ENCODE data around the gene ITM2B.
A peak's percentile ranks its signal among the peaks of the same experiment; 100 is the strongest.

Gene ITM2B

DNA sequence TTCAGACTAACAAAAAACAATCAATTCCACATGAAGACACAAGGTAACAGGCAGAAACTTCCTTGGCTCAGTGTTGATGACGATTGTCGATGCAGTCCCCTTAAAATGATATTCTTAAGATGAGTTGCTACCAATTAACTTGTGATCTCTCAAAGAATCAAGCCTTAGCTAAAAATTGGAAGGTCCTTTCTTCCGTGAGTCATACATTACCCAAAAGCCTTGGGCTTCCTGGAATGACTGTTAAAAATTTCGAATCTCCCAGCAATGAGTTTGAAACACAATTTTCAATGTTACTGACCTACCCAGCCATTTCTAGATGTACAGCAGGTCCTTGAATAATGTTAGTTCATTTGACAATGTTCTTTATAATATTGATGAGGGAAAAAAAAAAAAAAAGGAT lies 42.5 kb downstream of the ITM2B start:
- DNase-seq (ENCODE audit: low read depth in 1 of 2, low spot score in 1 of 2), result no peak
- in situ Hi-C loops (cut with HindIII; ENCODE audit: low pct_unique_long_range_greater_than_20kb, low sequenced_read_pairs), result no loop called here
- no peak for TF ChIP-seq JUND (IDR thresholded peaks at IDR 0.05; ENCODE audit: low read depth)

DNA sequence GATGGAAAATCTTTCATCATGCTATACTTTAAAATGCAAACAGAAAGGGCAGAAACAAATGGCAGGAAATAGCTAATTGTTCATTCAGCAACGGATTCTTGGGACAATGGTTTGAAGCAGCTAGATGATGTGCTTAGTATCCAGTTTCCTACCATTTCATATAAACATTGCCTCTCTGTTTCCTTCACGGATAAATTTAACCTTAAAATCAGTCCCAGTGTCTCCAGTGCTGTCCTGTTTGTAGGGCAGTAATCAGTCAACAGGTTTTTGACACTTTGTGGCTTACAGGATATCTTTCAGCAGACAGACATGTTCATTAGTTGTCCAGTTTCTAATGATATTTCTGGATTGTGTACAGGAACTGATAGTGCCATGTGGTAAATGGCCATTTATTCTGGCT lies 45.8 kb downstream of the ITM2B start:
- no peak for TF ChIP-seq JUND (IDR thresholded peaks at IDR 0.05; ENCODE audit: low read depth)

DNA sequence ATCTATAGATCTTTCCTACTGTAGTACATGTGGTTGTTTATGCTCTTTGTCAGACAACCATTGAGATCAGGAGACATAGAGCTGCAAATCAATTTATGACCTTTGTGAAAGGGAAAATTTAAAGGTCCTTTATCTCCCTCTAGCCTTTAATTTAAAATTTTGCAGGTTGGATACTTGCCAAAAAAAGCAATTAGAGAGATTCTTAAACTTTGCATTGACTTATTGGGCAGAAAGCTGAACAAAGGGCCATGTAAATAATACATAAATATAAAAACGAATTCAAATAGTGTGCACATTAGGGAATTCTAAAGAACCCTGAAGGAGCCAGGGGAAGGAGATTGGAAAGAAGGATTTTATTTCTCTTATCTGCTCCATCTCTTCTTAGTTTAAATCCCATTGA lies 48.5 kb downstream of the ITM2B start:
- no peak for DNase-seq (ENCODE audit: low read depth in 1 of 2, low spot score in 1 of 2)
- in situ Hi-C loops (cut with HindIII; ENCODE audit: low pct_unique_long_range_greater_than_20kb, low sequenced_read_pairs), result no loop called here
- TF ChIP-seq JUND (IDR thresholded peaks at IDR 0.05; ENCODE audit: low read depth), result no peak

More for the DNA sequence above, 45.8 kb downstream of the ITM2B start:
- no peak for DNase-seq (ENCODE audit: low read depth in 1 of 2, low spot score in 1 of 2)
- in situ Hi-C loops (cut with HindIII; ENCODE audit: low pct_unique_long_range_greater_than_20kb, low sequenced_read_pairs), result no loop called here

DNA sequence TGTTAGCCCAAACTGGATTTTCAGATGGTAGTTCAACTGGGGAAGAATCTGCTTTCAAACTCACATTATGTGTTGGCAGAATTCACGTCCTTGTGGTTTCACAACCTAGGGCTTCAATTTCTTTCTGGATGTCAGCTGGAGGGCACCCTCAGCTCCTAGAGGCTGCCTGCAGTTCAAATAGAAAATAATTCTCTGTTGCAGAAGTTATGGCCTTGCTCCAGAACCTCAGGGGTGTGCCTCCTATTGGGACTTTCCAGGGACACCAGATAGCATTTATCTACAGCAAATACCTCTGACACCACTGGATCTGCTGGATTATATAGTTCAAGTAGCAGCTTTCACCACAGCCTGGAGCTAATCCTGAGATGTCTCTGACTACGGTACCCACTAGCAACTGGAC lies 58.7 kb downstream of the ITM2B start:
- no peak for DNase-seq (ENCODE audit: low read depth in 1 of 2, low spot score in 1 of 2)
- no peak for TF ChIP-seq JUND (IDR thresholded peaks at IDR 0.05; ENCODE audit: low read depth)
- in situ Hi-C loops (cut with HindIII; ENCODE audit: low pct_unique_long_range_greater_than_20kb, low sequenced_read_pairs), result no loop called here

DNA sequence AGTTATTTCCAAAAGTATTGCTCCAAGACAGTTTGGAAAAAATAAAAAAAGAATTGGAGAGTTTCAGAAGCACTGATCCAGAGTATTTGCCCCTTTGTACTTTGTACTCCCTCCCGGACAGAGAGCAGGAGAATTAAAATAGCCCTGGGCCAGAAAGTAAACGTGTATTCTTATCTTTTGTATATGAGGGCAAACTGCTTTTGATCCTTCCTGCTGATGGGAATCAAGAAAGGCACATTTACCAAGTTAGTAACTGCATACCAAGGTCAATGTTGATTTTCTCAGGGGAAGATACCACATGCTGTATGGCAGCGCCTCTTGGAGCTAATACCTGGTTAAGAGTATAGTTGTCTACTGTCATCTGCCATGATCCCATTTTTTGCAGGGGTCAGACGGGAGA lies 59.6 kb downstream of the ITM2B start:
- no peak for DNase-seq (ENCODE audit: low read depth in 1 of 2, low spot score in 1 of 2)
- no peak for TF ChIP-seq JUND (IDR thresholded peaks at IDR 0.05; ENCODE audit: low read depth)
- in situ Hi-C loops (cut with HindIII; ENCODE audit: low pct_unique_long_range_greater_than_20kb, low sequenced_read_pairs), result no loop called here

DNA sequence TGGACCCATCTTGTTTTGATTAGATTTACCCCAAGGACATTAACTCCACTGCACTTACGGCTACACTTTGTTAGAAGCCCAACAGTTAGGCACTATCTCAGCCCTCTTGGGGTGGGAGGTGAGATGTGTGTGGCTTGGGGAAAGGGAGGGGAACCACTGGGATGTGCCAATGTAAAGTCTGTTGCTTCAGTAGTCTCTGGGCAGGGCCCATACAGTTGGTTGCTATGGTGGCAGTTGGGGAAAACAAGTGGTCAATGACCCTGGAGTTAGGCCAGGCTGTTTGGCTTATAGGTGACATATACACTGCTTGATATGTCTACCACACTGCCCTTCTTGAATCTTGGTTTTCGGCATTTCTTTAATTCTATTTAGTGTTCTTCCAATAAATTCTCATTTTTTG lies 61.6 kb downstream of the ITM2B start:
- in situ Hi-C loops (cut with HindIII; ENCODE audit: low pct_unique_long_range_greater_than_20kb, low sequenced_read_pairs), result no loop called here

DNA sequence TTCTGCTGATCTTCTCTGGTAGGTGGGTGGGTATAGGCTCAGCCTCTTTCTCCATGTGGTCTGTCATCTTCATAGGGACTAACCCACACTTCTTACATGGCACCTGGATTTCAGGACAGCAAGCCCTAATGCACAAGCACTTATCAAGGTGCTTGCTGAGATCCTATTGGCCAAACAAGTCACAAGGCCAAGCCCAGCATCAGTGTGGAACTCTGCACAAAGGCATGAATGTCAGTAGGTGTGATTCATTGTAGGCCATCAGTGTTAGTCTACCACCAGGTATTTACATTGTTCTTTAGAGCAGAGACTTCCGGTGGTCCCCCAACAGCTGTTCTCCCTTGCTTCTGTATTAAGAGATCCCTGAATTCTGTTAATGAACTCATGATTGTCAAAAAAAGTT lies 62.3 kb downstream of the ITM2B start:
- DNase-seq (ENCODE audit: low read depth in 1 of 2, low spot score in 1 of 2), result no peak
- in situ Hi-C loops (cut with HindIII; ENCODE audit: low pct_unique_long_range_greater_than_20kb, low sequenced_read_pairs), result no loop called here
- no peak for TF ChIP-seq JUND (IDR thresholded peaks at IDR 0.05; ENCODE audit: low read depth)

More for the DNA sequence above, 61.6 kb downstream of the ITM2B start:
- no peak for DNase-seq (ENCODE audit: low read depth in 1 of 2, low spot score in 1 of 2)
- TF ChIP-seq JUND (IDR thresholded peaks at IDR 0.05; ENCODE audit: low read depth), result no peak

DNA sequence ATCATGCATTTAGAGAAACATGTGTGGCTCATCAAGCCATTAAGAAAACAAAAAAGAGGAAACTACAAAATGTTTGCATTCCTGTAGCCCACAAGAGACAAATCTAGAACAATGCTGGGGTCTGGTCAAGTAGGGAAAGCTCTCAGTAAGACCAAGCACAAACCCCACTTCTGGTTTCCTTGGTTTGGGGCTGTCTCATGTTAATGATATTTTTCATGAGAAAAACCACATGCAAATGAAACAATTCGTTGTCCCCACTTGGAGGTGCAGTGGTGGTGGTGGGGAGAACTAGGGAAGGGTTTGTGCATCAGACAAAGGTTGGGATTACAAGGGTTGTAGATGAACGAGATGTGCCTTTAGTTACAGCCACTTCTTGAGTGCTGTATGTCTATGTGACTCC lies 63.5 kb downstream of the ITM2B start:
- no peak for TF ChIP-seq JUND (IDR thresholded peaks at IDR 0.05; ENCODE audit: low read depth)
- in situ Hi-C loops (cut with HindIII; ENCODE audit: low pct_unique_long_range_greater_than_20kb, low sequenced_read_pairs), result no loop called here
- DNase-seq (ENCODE audit: low read depth in 1 of 2, low spot score in 1 of 2), result no peak

DNA sequence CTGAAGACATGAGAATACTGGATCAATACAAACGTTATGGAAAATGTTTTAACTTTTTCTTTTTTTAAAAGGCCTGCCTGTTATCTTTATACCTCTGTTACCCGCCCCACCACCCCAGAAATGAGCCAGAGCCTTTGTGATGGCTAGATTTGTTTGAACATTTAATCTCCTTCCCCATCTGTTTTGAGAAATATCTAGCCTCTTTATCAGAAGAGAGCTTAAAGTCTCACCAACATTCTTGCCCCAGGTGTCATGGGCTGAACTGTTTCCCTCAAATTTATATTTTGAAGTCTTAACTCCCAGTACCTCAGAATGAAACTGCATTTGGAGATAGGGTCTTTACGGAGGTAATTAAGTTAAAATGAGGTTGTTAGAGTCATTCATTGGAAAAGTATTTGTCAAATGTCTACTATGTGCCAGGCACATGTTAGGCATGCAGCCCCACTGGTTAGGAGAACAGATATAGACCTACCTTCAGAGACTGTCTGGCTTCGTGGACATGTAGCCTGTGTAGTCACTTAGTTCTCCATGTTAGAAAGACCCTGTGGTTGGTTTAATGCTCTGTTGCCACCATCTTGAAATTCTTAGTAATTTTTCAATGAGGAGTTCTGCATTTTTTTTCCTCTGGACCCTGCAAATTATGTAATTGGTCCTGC lies 64.3 kb downstream of the ITM2B start:
- no peak for DNase-seq (ENCODE audit: low read depth in 1 of 2, low spot score in 1 of 2)
- TF ChIP-seq JUND (IDR thresholded peaks at IDR 0.05; ENCODE audit: low read depth), result no peak
- in situ Hi-C loops (cut with HindIII; ENCODE audit: low pct_unique_long_range_greater_than_20kb, low sequenced_read_pairs), result no loop called here

DNA sequence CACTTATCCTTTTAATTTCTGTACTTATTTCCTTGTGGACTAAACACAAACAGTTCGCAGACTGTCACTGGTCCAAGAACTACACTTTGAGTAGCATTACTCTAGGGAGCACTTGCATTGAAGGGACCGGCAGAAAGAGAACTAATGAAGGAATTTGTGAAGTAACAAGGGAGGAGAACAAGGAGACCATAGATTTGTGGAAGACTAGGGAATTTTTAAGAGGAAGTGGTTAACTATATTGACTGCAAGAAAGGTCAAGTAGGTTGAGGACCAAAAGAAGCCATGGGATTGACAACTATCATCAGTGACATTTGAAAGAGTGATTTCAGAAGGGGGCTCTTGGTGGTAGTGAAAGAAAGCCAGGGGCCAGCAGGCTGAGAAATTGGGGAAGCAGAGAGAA lies 66.6 kb downstream of the ITM2B start:
- DNase-seq (ENCODE audit: low read depth in 1 of 2, low spot score in 1 of 2), result no peak
- no peak for TF ChIP-seq JUND (IDR thresholded peaks at IDR 0.05; ENCODE audit: low read depth)
- in situ Hi-C loops (cut with HindIII; ENCODE audit: low pct_unique_long_range_greater_than_20kb, low sequenced_read_pairs), result no loop called here

DNA sequence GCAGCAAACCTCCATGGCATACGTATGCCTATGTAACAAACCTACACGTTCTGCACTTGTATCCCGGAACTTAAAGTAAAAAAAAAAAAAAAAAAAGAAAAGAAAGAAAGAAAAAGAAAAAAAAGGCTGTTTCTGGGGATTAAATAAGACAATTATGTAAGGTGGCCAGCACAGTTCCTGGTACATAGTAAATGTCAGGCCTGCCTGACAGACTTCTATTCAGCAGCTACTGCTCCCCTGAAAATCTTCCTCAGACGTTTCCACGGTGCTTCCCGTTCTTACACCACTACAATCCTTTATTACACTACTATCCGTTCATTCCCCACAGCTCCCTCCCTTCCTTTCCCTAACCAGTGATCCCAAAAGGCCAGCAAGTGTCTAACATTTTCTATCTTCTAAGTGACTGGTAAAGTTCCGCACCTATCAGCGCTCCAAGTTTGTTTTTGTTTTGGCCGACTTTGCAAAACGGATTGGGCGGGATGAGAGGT lies 69.9 kb downstream of the ITM2B start:
- no peak for TF ChIP-seq JUND (IDR thresholded peaks at IDR 0.05; ENCODE audit: low read depth)
- no peak for DNase-seq (ENCODE audit: low read depth in 1 of 2, low spot score in 1 of 2)
- in situ Hi-C loops (cut with HindIII; ENCODE audit: low pct_unique_long_range_greater_than_20kb, low sequenced_read_pairs), result no loop called here

DNA sequence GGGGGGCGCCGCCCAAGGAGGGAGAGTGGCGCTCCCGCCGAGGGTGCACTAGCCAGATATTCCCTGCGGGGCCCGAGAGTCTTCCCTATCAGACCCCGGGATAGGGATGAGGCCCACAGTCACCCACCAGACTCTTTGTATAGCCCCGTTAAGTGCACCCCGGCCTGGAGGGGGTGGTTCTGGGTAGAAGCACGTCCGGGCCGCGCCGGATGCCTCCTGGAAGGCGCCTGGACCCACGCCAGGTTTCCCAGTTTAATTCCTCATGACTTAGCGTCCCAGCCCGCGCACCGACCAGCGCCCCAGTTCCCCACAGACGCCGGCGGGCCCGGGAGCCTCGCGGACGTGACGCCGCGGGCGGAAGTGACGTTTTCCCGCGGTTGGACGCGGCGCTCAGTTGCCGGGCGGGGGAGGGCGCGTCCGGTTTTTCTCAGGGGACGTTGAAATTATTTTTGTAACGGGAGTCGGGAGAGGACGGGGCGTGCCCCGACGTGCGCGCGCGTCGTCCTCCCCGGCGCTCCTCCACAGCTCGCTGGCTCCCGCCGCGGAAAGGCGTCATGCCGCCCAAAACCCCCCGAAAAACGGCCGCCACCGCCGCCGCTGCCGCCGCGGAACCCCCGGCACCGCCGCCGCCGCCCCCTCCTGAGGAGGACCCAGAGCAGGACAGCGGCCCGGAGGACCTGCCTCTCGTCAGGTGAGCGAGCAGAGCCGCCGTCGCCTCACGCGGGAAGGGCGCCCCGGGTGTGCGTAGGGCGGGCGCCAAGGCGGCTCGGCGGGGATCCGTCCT lies 70.5 kb downstream of the ITM2B start, which contains the start of gene RB1:
Gene RB1, plus strand, starts transcription at position 393 of the 784 bp plus-strand sequence. Its CDS starts 162 bp downstream, at position 555.
- no peak for TF ChIP-seq JUND (IDR thresholded peaks at IDR 0.05; ENCODE audit: low read depth)
- in situ Hi-C loops (cut with HindIII; ENCODE audit: low pct_unique_long_range_greater_than_20kb, low sequenced_read_pairs), result no loop called here

DNA sequence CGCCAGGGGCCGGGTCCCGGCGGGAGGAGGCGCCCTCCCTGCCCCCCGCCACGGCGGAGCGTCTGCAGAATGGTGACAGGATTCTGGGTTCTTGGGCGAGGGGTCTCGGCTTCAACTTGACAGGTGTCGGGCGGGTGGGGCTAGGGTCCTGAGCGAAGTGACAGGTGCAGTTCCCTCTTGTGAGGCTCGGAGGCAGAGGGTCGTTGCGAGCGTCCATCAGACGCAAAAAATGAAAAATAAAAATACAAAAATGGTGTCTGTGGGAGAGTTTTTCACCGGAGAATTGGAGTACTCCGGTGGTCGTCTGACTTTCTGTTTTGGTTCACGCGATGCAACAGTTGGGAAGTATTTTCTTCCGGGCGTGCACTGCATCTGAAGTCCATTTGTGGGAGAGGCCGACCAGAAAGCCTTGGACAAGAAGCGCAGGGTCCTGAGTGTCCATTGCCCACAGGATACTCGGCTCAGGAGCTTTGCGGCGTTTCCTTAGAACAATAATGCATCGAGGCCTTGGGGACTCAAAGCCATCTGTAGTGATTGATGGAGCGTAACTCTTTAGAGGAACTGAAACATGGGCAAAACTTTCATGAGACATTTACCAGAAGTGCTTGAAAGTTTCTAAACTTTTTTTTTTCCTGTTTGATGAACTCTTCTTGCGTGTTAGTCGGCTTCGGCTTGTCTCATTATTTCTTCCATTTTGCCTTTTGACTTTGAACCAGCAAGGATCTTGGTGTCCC lies 71.3 kb downstream of the ITM2B start:
- peak; percentile 16 to 25 for DNase-seq (ENCODE audit: low read depth in 1 of 2, low spot score in 1 of 2)
- in situ Hi-C loops (cut with HindIII; ENCODE audit: low pct_unique_long_range_greater_than_20kb, low sequenced_read_pairs), result no loop called here
- no peak for TF ChIP-seq JUND (IDR thresholded peaks at IDR 0.05; ENCODE audit: low read depth)

More for the DNA sequence above, 70.5 kb downstream of the ITM2B start, which contains the start of gene RB1:
- peak; percentile 77 to 91 for DNase-seq (ENCODE audit: low read depth in 1 of 2, low spot score in 1 of 2)
